GM10266 (cell line): ENCODE data around the gene PHF10.

Experiments
- DNase-seq: peaks from one replicate; pipeline ENCODE4 v3.0.0; 2012; ENCODE audit errors: extremely low spot score
- CTCF ChIP-seq: IDR thresholded peaks from 2 replicates; pipeline ENCODE4 v1.5.1; 2012; ENCODE audit warnings: mild to moderate bottlenecking, low read depth; ENCODE audit not compliant: control insufficient read depth, insufficient read depth; ENCODE audit errors: missing control alignments

PHF10 gene

GRCh38 chr6:169667716-169668115, 56.6 kb downstream of the PHF10 start:
- TF ChIP-seq CTCF, result no peak

GRCh38 chr6:169666441-169666840, 57.9 kb downstream of the PHF10 start:
- no peak for DNase-seq
- TF ChIP-seq CTCF, result no peak

More at GRCh38 chr6:169667716-169668115, 56.6 kb downstream of the PHF10 start:
- peak; percentile 2 for DNase-seq

GRCh38 chr6:169665289-169665688, 59.0 kb downstream of the PHF10 start:
- DNase-seq, result no peak
- no peak for TF ChIP-seq CTCF

GRCh38 chr6:169664227-169664626, 60.1 kb downstream of the PHF10 start:
- no peak for TF ChIP-seq CTCF
- DNase-seq, result no peak

GRCh38 chr6:169663468-169663867, 60.8 kb downstream of the PHF10 start:
- DNase-seq, result no peak
- no peak for TF ChIP-seq CTCF

- no peak for DNase-seq
- no peak for TF ChIP-seq CTCF
Observed at GRCh38 chr6:169661391-169661756, 62.9 kb downstream of the PHF10 start.

- no peak for TF ChIP-seq CTCF
- DNase-seq, result no peak
Observed at GRCh38 chr6:169660751-169661390, 63.4 kb downstream of the PHF10 start.
